ENCODE results near the gene NKX6-2. TPM values are rescaled to one million over a fixed set of nuclear protein-coding genes. Genes with fewer than 3 reads are reported as not detected.

NKX6-2 gene
- 0.14 and 0.26 TPM in 2 replicates for total RNA-seq (ENCODE audit: low replicate concordance)
- long read RNA-seq = 0 reads

DNA sequence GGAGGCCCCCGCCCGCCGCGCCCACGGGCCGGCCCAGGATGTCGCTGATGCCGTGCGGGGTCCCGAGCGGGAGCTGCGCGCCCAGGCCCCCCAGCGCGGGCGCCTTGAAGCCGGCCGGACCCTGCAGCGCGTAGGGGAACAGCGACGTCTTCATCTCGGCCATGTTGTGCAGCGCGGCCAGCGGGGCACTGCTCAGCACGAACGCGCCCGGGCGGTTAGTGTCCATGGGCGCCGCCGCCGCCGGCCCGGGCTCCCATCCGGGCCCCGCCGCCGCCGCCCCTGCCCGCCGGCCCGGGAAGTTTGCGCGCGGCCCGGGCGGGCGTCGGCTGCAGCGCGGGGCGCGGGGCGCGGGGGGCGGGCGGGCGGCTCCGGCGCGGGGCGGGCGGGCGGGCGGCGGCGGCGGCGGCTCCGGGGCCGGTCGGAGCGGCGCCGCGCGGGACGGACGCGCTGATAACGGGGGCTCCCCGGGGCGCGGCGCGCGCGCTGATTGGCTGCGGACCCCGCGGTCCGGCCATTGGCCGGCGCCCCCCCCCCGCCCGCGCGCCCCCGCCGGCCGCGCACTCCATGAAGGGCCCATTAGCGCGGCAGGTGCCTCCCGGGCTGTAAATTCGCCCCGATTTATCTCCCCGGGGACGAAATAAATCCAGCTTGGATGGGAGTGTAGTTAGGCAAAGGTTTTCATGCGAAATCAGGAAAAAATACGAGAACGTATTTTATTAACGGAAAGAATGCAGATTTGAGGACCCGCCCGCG is at the start of gene NKX6-2:
Gene NKX6-2 (minus strand): TSS at position 425 of the 753 bp plus-strand sequence. CDS start 199 bp downstream, at position 226.
- TF ChIP-seq, protein P1, sequence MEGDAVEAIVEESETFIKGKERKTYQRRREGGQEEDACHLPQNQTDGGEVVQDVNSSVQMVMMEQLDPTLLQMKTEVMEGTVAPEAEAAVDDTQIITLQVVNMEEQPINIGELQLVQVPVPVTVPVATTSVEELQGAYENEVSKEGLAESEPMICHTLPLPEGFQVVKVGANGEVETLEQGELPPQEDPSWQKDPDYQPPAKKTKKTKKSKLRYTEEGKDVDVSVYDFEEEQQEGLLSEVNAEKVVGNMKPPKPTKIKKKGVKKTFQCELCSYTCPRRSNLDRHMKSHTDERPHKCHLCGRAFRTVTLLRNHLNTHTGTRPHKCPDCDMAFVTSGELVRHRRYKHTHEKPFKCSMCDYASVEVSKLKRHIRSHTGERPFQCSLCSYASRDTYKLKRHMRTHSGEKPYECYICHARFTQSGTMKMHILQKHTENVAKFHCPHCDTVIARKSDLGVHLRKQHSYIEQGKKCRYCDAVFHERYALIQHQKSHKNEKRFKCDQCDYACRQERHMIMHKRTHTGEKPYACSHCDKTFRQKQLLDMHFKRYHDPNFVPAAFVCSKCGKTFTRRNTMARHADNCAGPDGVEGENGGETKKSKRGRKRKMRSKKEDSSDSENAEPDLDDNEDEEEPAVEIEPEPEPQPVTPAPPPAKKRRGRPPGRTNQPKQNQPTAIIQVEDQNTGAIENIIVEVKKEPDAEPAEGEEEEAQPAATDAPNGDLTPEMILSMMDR (conservative IDR thresholded peaks at IDR 0.05) = no peak
- H3K9me3 Mint-ChIP-seq = no peaks in the 10 kb centered on the region
- H3K4me3 Mint-ChIP-seq = peak within 1 kb of the TSS; percentile 52
- H3K36me3 Mint-ChIP-seq = peaks cover 5% of the 10 kb centered on the region
- H3K27me3 Mint-ChIP-seq = peaks cover 50% of the 10 kb centered on the region
- H3K27ac Mint-ChIP-seq = no peak within 1 kb of the TSS
- no peak for DNase-seq (ENCODE audit: extremely low spot score, unreplicated experiment)
- H3K4me1 Mint-ChIP-seq (ENCODE audit: unreplicated experiment) = no peaks in the 10 kb centered on the region

DNA sequence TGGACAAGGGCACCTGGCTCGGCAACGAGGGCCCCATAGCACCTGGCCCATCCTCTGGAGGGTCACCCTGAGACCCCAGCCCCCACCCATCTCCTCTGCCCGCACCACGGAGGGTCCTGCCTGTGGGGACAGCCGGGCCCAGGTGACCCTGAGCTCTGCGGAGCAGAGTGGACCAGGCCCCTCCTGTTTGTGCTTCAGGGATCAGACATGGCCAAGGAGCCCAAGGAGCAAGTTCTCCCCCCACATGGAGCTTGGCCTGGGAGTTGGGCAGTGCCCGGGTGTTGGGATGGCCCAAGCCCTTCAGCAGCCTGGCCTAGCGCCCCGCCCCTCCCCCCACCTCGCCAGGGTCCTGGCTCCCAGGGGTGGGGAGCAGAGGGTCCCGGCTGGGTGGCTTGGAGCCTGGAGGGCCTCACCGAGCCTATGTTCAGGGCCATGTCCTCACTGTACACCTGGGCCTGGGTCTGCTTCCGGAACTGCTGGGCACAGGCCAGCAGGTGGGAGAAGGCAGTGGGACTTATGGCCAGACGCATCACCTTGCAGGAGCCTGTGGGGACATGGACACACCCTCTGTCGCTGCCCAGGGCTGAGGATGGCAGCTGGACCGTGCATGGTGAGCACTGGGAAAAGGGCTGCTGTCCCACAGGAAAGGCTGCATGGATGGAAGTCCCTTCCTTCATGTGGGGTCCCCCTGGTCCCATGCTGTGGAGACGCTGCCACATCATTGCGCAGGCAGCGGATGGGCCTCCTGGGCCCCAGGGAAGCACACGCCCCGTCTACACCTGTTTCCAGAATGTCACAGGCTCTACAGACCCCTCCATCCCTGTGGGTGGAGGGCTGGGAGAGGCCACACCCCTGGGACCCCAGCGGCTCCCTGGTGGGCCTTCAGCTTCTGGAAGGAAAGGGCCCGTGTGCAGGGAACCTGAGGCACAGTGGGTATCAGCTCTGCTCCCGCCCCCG is 49.2 kb upstream of the NKX6-2 start:
- TF ChIP-seq, protein P1 (conservative IDR thresholded peaks at IDR 0.05) = no peak
- no peak overlapping the region for H3K4me3 Mint-ChIP-seq
- H3K4me1 Mint-ChIP-seq (ENCODE audit: unreplicated experiment) = peaks cover 3% of the 10 kb centered on the region
- peak; percentile 53 for DNase-seq (ENCODE audit: extremely low spot score, unreplicated experiment)
- no peaks in the 10 kb centered on the region for H3K36me3 Mint-ChIP-seq
- no peaks in the 10 kb centered on the region for H3K9me3 Mint-ChIP-seq
- H3K27me3 Mint-ChIP-seq = peaks cover 48% of the 10 kb centered on the region
- no peak overlapping the region for H3K27ac Mint-ChIP-seq

DNA sequence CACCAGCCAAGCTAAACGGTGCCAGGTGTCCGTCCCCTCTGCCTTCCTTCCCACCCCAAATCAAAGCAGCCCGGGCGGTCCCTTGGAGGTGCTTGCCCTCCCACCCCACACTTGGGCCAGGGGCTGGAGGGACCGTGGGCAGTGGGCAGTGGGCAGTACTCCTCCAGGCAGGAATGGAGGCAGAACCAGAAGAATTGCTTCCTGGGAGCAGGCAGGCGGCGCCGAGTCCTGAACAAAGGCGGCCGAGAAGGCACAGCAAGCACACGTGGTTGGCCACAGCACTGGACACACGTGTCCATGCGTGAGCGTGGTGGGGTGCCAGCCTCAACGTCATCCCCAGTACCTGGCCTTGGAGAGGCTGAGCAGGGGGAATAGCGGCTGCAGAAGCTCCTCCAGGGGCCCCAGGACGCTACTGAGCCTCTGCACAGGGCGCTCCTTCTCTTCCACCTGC is 48.4 kb upstream of the NKX6-2 start:
- peaks cover 48% of the 10 kb centered on the region for H3K27me3 Mint-ChIP-seq
- no peak overlapping the region for H3K27ac Mint-ChIP-seq
- no peak for DNase-seq (ENCODE audit: extremely low spot score, unreplicated experiment)
- H3K9me3 Mint-ChIP-seq = no peaks in the 10 kb centered on the region
- H3K4me3 Mint-ChIP-seq = no peak overlapping the region
- peaks cover 3% of the 10 kb centered on the region for H3K4me1 Mint-ChIP-seq (ENCODE audit: unreplicated experiment)
- TF ChIP-seq, protein P1 (conservative IDR thresholded peaks at IDR 0.05) = no peak
- no peaks in the 10 kb centered on the region for H3K36me3 Mint-ChIP-seq

DNA sequence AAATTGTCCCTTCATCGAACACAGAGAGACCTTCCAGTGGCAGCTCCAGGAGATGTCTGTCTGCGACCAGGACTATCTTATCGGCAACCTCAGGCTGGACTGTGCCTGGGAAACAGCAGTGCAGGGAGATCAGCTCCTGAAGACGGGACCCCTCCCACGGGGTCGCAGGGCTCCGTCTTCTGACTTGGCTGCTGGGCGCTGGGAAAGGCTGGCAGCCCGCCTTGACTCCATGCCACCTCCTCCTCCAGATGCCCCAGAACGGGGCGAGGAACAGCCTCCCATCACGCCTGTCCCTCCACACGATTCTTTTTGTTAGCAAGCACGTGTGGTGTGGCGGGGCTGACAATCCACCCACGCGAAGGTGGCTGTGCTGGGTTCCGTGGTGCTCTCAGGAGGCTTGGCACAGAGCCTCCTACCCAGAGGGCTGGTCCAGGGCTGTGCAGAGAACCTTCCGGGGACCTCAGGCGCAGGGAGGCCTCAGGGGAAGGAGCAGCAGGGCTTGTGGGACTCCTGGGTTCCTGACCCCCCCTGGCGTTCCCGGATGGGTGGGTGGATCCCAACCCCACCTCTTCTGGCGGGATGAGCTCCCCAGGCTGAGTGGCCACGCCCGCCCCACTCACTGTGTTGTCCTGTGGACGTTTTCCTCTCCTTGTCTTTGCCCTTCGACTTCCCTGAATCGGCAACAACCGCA is 47.6 kb upstream of the NKX6-2 start:
- Mint-ChIP-seq H3K9me3 (no peaks in the 10 kb centered on the region), H3K4me1 (ENCODE audit: unreplicated experiment) (peaks cover 3% of the 10 kb centered on the region), H3K27ac (no peak overlapping the region), H3K4me3 (no peak overlapping the region), H3K27me3 (peaks cover 42% of the 10 kb centered on the region), H3K36me3 (no peaks in the 10 kb centered on the region)
- TF ChIP-seq, protein P1 (conservative IDR thresholded peaks at IDR 0.05) = no peak
- no peak for DNase-seq (ENCODE audit: extremely low spot score, unreplicated experiment)
